Neural cell (in vitro differentiated cells): ENCODE results near the gene SPTBN1. TPM values are rescaled to one million over a fixed set of nuclear protein-coding genes. Genes with fewer than 3 reads are reported as not detected.

Experiments used
- H2AFZ ChIP-seq: fragments of 200-600, 300-800 bp; sonication (generic), shearing (Covaris generic); 2 replicates; pipeline ENCODE4 v1.6.0; 2014; ENCODE audit warnings: low read depth, mild to moderate bottlenecking, antibody characterized with exemption, low read length, moderate library complexity
- H3F3A ChIP-seq: fragments of 200-600 bp; shearing (Covaris generic); 2 replicates; pipeline ENCODE4 v1.6.1; 2016; ENCODE audit warnings: mild to moderate bottlenecking, moderate library complexity, mixed read lengths, antibody characterized with exemption, low read length; ENCODE audit not compliant: insufficient read depth, poor library complexity, severe bottlenecking
- H3K27ac ChIP-seq: fragments of 200-600, 300-800 bp; sonication (generic), shearing (Covaris generic); 2 replicates; pipeline ENCODE4 v1.5.1; 2014; ENCODE audit warnings: mild to moderate bottlenecking, low read length, moderate library complexity
- H3K27me3 ChIP-seq: fragments of 300-800, 200-600 bp; sonication (generic), shearing (Covaris generic); 2 replicates; pipeline ENCODE4 v1.6.0; 2014; ENCODE audit warnings: mild to moderate bottlenecking, low read depth, low read length, moderate library complexity; ENCODE audit not compliant: insufficient read depth
- H3K36me3 ChIP-seq: fragments of 300-800, 200-600 bp; sonication (generic), shearing (Covaris generic); 2 replicates; pipeline ENCODE4 v1.5.1; 2014; ENCODE audit warnings: mild to moderate bottlenecking, antibody characterized with exemption, low read length, moderate library complexity; ENCODE audit not compliant: insufficient read depth
- H3K4me2 ChIP-seq: fragments of 300-800, 200-600 bp; sonication (generic), shearing (Covaris generic); 2 replicates; pipeline ENCODE4 v1.6.0; 2014; ENCODE audit warnings: mild to moderate bottlenecking, low read length
- H3K4me3 ChIP-seq: fragments of 300-800, 200-600 bp; sonication (generic), shearing (Covaris generic); 2 replicates; pipeline ENCODE4 v1.5.1; 2014; ENCODE audit warnings: mild to moderate bottlenecking, low read length, moderate library complexity
- H3K79me2 ChIP-seq: fragments of 200-600 bp; shearing (Covaris generic); replicated peaks from 2 replicates; pipeline ENCODE4 v1.6.0; 2014; ENCODE audit warnings: mild to moderate bottlenecking, low read length, moderate library complexity; ENCODE audit not compliant: insufficient read depth
- H3K9ac ChIP-seq: fragments of 300-800, 200-600 bp; sonication (generic), shearing (Covaris generic); 2 replicates; pipeline ENCODE4 v1.6.1; 2016; ENCODE audit warnings: mild to moderate bottlenecking, low read length, mixed read lengths
- H3K9me2 ChIP-seq: fragments of 200-600 bp; shearing (Covaris generic); 2 replicates; pipeline ENCODE4 v1.6.1; 2016; ENCODE audit warnings: mild to moderate bottlenecking, low read length, mixed read lengths; ENCODE audit not compliant: insufficient read depth
- H3K9me3 ChIP-seq: fragments of 200-600, 300-800 bp; sonication (generic), shearing (Covaris generic); 2 replicates; pipeline ENCODE4 v1.6.1; 2016; ENCODE audit warnings: mild to moderate bottlenecking, mixed run types, low read length, moderate library complexity, mixed read lengths
- H4K20me1 ChIP-seq: fragments of 200-600 bp; shearing (Covaris generic); 2 replicates; pipeline ENCODE4 v1.6.1; 2016; ENCODE audit warnings: mild to moderate bottlenecking, mixed run types; ENCODE audit not compliant: insufficient read depth
- EP300 ChIP-seq: fragments of 450-650 bp; conservative IDR thresholded peaks from 2 replicates; pipeline ENCODE4 v1.6.1; 2014; ENCODE audit warnings: antibody characterized with exemption, mild to moderate bottlenecking, moderate library complexity; ENCODE audit not compliant: poor library complexity, severe bottlenecking
- EZH2 ChIP-seq: fragments of 200-600, 300-800 bp; shearing (Covaris generic), sonication (generic); IDR thresholded peaks from 2 replicates; pipeline ENCODE4 v1.6.1; 2014; ENCODE audit warnings: antibody characterized with exemption, low read length, borderline replicate concordance, mild to moderate bottlenecking; ENCODE audit not compliant: insufficient read depth, poor library complexity, severe bottlenecking
- MXI1 ChIP-seq: fragments of 450-650 bp; conservative IDR thresholded peaks from 2 replicates; pipeline ENCODE4 v1.6.1; 2014; ENCODE audit warnings: antibody characterized with exemption, mild to moderate bottlenecking; ENCODE audit not compliant: poor library complexity, severe bottlenecking
- POLR2AphosphoS5 ChIP-seq: IDR thresholded peaks from 2 replicates; pipeline ENCODE4 v1.6.1; 2012
- RAD21 ChIP-seq: fragments of 450-650 bp; conservative IDR thresholded peaks from 2 replicates; pipeline ENCODE4 v1.6.1; 2014; ENCODE audit warnings: antibody characterized with exemption, mild to moderate bottlenecking, moderate library complexity
- SMC3 ChIP-seq: fragments of 450-650 bp; conservative IDR thresholded peaks from 2 replicates; pipeline ENCODE4 v1.6.1; 2014; ENCODE audit warnings: antibody characterized with exemption, mild to moderate bottlenecking, moderate library complexity; ENCODE audit not compliant: poor library complexity
- TAF1 ChIP-seq: IDR thresholded peaks from 2 replicates; pipeline ENCODE4 v1.6.1; 2012; ENCODE audit warnings: low read depth
- polyA plus RNA-seq: library from polyadenylated mRNA; depleted of rRNA; stranded (reverse); fragments of >200 nt; gene quantifications from 2 replicates; pipeline ENCODE4 v1.2.3, GENCODE V29; 2014
- TF ChIP-seq, protein P1 (sequence below): IDR thresholded peaks from 2 replicates; pipeline ENCODE4 v1.6.1; 2012; ENCODE audit warnings: borderline replicate concordance
- TF ChIP-seq, protein P2 (sequence below): fragments of 450-650 bp; IDR thresholded peaks from 2 replicates; pipeline ENCODE4 v1.5.1; 2014; ENCODE audit warnings: antibody characterized with exemption, mild to moderate bottlenecking, moderate library complexity; ENCODE audit not compliant: poor library complexity, severe bottlenecking

SPTBN1 gene
- polyA plus RNA-seq, 1 donor from 2014 or later: 92.1 TPM

GRCh38 chr2:54454548-54455130 lies 1.5 kb upstream of the SPTBN1 start:
- Histone ChIP-seq H2AFZ (peak overlapping the region; percentile 92), H3K4me2 (peak overlapping the region; percentile 23), H3K9me3 (no peaks in the 10 kb centered on the region), H3F3A (peaks cover 5% of the 10 kb centered on the region), H3K36me3 (no peaks in the 10 kb centered on the region), H3K9ac (peak overlapping the region; percentile 95), H3K27ac (peak overlapping the region; percentile 98), H3K4me3 (peak overlapping the region; percentile 76), H3K79me2 (peaks cover 20% of the 10 kb centered on the region), H3K27me3 (no peaks in the 10 kb centered on the region), H3K9me2 (no peaks in the 10 kb centered on the region), H4K20me1 (peaks cover 10% of the 10 kb centered on the region)
- TF ChIP-seq POLR2AphosphoS5: no peak
- no peak for TF ChIP-seq SMC3
- no peak for TF ChIP-seq EP300
- TF ChIP-seq MXI1: no peak
- no peak for TF ChIP-seq EZH2
- no peak for TF ChIP-seq RAD21
- TF ChIP-seq, protein P1, sequence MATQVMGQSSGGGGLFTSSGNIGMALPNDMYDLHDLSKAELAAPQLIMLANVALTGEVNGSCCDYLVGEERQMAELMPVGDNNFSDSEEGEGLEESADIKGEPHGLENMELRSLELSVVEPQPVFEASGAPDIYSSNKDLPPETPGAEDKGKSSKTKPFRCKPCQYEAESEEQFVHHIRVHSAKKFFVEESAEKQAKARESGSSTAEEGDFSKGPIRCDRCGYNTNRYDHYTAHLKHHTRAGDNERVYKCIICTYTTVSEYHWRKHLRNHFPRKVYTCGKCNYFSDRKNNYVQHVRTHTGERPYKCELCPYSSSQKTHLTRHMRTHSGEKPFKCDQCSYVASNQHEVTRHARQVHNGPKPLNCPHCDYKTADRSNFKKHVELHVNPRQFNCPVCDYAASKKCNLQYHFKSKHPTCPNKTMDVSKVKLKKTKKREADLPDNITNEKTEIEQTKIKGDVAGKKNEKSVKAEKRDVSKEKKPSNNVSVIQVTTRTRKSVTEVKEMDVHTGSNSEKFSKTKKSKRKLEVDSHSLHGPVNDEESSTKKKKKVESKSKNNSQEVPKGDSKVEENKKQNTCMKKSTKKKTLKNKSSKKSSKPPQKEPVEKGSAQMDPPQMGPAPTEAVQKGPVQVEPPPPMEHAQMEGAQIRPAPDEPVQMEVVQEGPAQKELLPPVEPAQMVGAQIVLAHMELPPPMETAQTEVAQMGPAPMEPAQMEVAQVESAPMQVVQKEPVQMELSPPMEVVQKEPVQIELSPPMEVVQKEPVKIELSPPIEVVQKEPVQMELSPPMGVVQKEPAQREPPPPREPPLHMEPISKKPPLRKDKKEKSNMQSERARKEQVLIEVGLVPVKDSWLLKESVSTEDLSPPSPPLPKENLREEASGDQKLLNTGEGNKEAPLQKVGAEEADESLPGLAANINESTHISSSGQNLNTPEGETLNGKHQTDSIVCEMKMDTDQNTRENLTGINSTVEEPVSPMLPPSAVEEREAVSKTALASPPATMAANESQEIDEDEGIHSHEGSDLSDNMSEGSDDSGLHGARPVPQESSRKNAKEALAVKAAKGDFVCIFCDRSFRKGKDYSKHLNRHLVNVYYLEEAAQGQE: no peak
- no peak for TF ChIP-seq TAF1
- TF ChIP-seq, protein P2, sequence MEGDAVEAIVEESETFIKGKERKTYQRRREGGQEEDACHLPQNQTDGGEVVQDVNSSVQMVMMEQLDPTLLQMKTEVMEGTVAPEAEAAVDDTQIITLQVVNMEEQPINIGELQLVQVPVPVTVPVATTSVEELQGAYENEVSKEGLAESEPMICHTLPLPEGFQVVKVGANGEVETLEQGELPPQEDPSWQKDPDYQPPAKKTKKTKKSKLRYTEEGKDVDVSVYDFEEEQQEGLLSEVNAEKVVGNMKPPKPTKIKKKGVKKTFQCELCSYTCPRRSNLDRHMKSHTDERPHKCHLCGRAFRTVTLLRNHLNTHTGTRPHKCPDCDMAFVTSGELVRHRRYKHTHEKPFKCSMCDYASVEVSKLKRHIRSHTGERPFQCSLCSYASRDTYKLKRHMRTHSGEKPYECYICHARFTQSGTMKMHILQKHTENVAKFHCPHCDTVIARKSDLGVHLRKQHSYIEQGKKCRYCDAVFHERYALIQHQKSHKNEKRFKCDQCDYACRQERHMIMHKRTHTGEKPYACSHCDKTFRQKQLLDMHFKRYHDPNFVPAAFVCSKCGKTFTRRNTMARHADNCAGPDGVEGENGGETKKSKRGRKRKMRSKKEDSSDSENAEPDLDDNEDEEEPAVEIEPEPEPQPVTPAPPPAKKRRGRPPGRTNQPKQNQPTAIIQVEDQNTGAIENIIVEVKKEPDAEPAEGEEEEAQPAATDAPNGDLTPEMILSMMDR: no peak

DNA sequence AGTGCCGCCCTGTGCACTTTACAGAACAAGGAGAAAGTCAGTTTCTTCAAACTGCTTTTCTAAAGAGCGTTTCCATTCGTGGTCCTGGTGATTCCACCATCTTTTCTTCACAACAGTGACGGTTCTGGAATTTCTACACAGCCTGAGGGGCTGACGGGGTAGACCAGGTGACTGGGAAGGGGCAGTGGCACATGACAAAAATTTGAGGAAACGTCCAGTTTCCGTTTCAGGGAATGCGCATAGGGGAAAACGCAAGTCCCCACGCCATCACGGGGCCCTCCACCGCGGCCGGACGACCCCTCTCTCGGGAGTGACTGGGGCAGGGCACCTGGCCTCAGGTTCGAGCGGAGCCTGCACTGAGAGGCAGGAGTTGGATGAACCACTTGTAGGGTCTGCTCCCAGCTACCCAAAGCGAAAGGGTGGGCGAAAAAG lies 980 bp upstream of the SPTBN1 start:
- Histone ChIP-seq H3K9me3 (no peaks in the 10 kb centered on the region), H3K4me2 (peak overlapping the region; percentile 23), H3K27ac (peak overlapping the region; percentile 98), H3K9ac (peak overlapping the region; percentile 95), H3K4me3 (peak overlapping the region; percentile 76), H3F3A (peaks cover 5% of the 10 kb centered on the region), H3K79me2 (peaks cover 25% of the 10 kb centered on the region), H2AFZ (peak overlapping the region; percentile 92), H3K9me2 (no peaks in the 10 kb centered on the region), H3K36me3 (no peaks in the 10 kb centered on the region), H3K27me3 (no peaks in the 10 kb centered on the region), H4K20me1 (peaks cover 11% of the 10 kb centered on the region)
- TF ChIP-seq TAF1 (no peak), RAD21 (no peak), POLR2AphosphoS5 (no peak), EP300 (no peak), MXI1 (no peak), SMC3 (no peak), EZH2 (no peak)
- TF ChIP-seq, protein P1: no peak
- TF ChIP-seq, protein P2: no peak
